VCaP (cell line): Measurements from ENCODE around the gene DCLK2.

Experiments used
- H3K27ac ChIP-seq: fragments of 450-650 bp; 2 replicates; pipeline ENCODE4 v1.5.1; 2017
- CTCF ChIP-seq: fragments of 450-650 bp; conservative IDR thresholded peaks from 2 replicates; pipeline ENCODE4 v1.5.1; 2017; ENCODE audit warnings: mild to moderate bottlenecking, moderate library complexity

Gene DCLK2

GRCh38 chr4:150250293-150250997 is 172.2 kb downstream of the DCLK2 start:
- H3K27ac ChIP-seq, result no peak overlapping the region
- no peak for TF ChIP-seq CTCF

GRCh38 chr4:150250998-150251651 is 172.9 kb downstream of the DCLK2 start:
- no peak for TF ChIP-seq CTCF
- H3K27ac ChIP-seq, result no peak overlapping the region

- no peak for TF ChIP-seq CTCF
- no peak overlapping the region for H3K27ac ChIP-seq
Observed at GRCh38 chr4:150251752-150252190, 173.5 kb downstream of the DCLK2 start.

GRCh38 chr4:150252306-150252705 is 174.1 kb downstream of the DCLK2 start:
- no peak overlapping the region for H3K27ac ChIP-seq
- no peak for TF ChIP-seq CTCF

GRCh38 chr4:150252741-150253140 is 174.5 kb downstream of the DCLK2 start:
- H3K27ac ChIP-seq, result no peak overlapping the region
- TF ChIP-seq CTCF, result no peak

- no peak overlapping the region for H3K27ac ChIP-seq
- TF ChIP-seq CTCF, result no peak
Observed at GRCh38 chr4:150253416-150253815, 175.2 kb downstream of the DCLK2 start.

- no peak for TF ChIP-seq CTCF
- no peak overlapping the region for H3K27ac ChIP-seq
Observed at GRCh38 chr4:150253965-150254630, 175.9 kb downstream of the DCLK2 start.
